ENCODE measurements around the gene CDC5L.

Gene CDC5L

DNA sequence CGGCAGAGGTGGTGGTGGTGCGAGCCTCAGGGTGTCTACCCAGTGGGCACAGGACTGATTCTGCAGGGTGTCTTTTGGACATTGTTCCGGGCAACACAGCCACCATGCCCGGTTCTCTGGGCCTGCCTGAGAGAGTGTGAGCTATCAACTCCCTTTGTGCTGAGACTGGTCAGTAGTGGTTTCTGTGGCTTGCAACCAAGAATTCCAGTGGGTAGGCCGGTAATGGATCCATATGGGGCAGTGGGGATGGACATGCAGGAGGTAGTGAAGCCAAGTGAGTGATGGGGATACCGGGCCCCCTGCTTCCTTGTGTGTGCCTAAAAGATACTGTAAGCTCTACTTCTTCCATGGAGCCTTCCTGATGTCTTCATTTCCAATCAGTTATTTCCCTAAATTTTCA lies 71.0 kb downstream of the CDC5L start:
- Mint-ChIP-seq H3K27me3 (peaks cover 6% of the 10 kb centered on the region), H3K36me3 (ENCODE audit: low read depth) (peaks cover 6% of the 10 kb centered on the region), H3K27ac (no peak overlapping the region), H3K4me1 (ENCODE audit: low read depth) (peaks cover 12% of the 10 kb centered on the region), H3K4me3 (no peak overlapping the region), H3K9me3 (no peaks in the 10 kb centered on the region)
- intact Hi-C loops (cut with micrococcal nuclease), result no loop called here

DNA sequence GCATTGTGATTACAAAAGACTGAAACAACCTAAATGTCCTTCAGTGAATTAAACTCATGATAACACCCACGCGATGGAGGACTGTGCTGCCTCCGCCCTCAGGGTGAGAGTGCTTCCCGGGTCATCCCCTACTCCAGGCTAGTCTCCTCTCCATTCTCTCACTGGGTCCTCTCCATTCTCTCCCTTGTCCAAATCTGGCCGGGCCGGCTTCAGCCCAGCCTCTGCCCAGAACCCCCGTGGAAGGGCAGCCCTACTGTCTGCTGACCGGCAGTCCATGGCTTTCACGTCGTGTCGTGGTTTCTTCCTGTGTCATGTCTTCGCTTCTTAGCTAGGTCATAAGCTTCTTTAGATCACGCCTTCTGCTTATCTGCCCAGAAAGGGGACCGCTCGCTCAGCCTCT lies 74.8 kb downstream of the CDC5L start:
- intact Hi-C loops (cut with micrococcal nuclease), result no loop called here
- Mint-ChIP-seq H3K4me3 (no peak overlapping the region), H3K27me3 (peaks cover 3% of the 10 kb centered on the region)

DNA sequence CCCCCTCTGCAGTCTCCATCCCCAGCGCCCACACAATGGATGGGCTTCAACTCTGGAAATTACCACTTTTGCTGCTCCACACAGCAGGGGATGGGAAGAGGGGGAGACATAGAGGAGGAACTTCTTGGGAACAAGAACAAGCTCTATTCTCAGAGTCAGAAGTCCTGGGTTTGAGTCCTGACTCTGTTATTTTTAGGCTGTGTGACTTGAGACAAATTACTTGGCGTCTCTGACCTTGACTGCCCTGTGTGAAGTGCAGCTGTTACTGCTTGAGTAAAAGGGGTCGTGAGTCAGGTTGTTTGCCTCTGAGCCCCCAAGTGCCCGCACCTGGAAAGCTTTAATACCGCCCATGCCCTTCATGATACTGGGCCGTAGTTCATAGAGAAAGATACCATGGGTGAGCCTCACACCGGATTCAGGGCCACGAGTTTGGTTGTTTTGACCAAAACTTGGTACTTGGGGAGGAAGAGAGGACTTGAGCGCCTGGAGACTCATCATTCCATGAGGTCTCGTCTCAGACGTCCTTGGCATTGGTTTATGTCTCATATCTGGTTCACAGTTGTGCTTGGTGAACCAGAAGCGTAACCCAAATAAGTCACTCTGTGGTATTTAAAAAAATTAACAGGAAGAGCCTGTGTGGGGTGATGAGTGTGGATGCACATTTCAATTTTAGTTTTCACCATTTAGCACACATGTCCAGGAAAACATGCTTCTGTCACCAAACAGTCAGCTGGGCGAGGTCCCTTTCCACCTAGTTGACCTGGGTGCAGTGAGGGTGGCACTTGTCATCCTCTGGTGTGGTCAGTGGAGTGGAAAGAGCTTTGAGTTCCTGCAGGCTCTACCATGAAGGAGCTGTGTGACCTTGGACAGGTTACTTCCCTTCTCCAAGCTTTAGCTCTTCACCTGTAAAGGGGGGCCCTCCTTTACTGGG lies 75.6 kb downstream of the CDC5L start:
- intact Hi-C loops (cut with micrococcal nuclease), result no loop called here
- peaks cover 4% of the 10 kb centered on the region for H3K27me3 Mint-ChIP-seq
- H3K9me3 Mint-ChIP-seq, result no peaks in the 10 kb centered on the region
- H3K4me3 Mint-ChIP-seq, result no peak overlapping the region
- H3K36me3 Mint-ChIP-seq (ENCODE audit: low read depth), result no peaks in the 10 kb centered on the region
- H3K4me1 Mint-ChIP-seq (ENCODE audit: low read depth), result no peaks in the 10 kb centered on the region
- H3K27ac Mint-ChIP-seq, result no peak overlapping the region

More for the DNA sequence above, 74.8 kb downstream of the CDC5L start:
- H3K9me3 Mint-ChIP-seq, result no peaks in the 10 kb centered on the region
- peaks cover 4% of the 10 kb centered on the region for H3K4me1 Mint-ChIP-seq (ENCODE audit: low read depth)
- H3K36me3 Mint-ChIP-seq (ENCODE audit: low read depth), result no peaks in the 10 kb centered on the region
- H3K27ac Mint-ChIP-seq, result no peak overlapping the region

DNA sequence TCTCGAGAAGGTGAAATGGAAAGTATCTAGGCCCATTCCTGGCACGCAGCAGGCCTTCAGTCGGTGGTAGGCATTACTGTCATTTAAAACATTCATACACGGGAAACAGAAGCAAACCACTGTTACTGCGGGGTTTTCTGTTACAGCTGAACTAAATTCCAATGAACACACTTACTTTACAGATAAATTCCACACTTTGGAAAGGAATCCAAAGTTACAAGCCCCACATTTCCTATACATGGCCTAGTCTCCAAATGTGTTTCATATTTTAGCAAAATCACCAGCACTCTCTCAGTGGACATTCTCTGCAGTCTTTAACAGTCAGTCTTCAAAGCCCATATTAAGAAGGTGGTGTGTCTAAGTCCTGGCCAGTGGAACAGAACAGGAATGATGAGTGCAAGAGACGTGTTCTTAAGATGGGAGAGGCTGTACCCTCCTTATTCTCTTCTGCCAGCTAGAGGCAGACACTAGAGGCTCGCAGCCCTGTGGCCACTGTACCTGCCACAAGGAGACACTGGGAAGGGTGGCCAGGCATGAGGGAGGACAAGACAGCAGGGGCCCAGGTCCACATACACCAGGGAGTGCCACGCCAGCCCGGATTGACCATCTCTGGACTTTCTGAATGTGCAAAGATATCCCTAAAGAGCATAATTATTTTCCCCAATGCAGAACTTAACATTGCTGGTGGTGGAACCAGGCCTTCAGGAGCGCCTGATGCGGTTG lies 76.4 kb downstream of the CDC5L start:
- no peaks in the 10 kb centered on the region for H3K4me1 Mint-ChIP-seq (ENCODE audit: low read depth)
- intact Hi-C loops (cut with micrococcal nuclease), result no loop called here
- H3K4me3 Mint-ChIP-seq, result no peak overlapping the region
- no peaks in the 10 kb centered on the region for H3K36me3 Mint-ChIP-seq (ENCODE audit: low read depth)
- peaks cover 4% of the 10 kb centered on the region for H3K27me3 Mint-ChIP-seq
- no peak overlapping the region for H3K27ac Mint-ChIP-seq
- no peaks in the 10 kb centered on the region for H3K9me3 Mint-ChIP-seq

DNA sequence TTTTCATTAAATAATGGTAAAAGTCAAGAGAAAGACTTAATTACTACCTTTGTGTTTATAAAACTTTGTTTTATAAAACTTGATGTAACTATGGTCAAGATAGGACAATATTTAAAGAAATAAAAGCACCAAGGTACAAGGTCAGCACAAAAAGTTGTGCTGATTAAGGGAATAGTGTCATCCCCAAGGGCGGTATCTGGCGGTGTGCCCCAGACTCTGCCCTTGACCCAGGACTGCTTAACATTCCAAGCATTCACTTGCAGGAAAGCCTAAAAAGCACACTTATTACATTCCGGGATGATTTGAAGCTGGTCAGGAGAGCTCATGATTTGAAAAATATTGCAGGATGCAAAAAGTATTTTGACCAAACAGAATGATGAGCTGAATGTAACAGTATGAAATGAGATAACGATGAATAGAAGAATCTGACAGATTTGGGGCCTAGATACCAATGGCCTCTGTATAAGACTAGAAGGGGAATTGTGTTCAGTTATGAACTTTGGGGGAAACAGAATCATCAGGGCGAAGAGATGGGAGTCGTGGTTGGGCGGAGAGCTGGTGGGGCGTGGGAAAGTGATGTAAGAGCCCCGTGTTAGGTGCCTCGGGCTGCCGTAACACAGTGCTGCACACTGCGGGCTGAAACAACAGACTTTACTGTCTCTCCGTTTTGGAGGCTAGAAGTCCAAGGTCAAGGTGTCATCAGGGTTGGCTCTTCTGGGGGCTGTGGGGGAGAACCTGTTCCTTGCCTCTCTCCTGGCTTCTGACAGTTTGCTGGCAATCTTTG lies 77.2 kb downstream of the CDC5L start:
- H3K4me3 Mint-ChIP-seq, result no peak overlapping the region
- H3K4me1 Mint-ChIP-seq (ENCODE audit: low read depth), result no peaks in the 10 kb centered on the region
- intact Hi-C loops (cut with micrococcal nuclease), result no loop called here
- H3K36me3 Mint-ChIP-seq (ENCODE audit: low read depth), result no peaks in the 10 kb centered on the region
- peaks cover 3% of the 10 kb centered on the region for H3K27me3 Mint-ChIP-seq
- H3K27ac Mint-ChIP-seq, result no peak overlapping the region
- H3K9me3 Mint-ChIP-seq, result no peaks in the 10 kb centered on the region

DNA sequence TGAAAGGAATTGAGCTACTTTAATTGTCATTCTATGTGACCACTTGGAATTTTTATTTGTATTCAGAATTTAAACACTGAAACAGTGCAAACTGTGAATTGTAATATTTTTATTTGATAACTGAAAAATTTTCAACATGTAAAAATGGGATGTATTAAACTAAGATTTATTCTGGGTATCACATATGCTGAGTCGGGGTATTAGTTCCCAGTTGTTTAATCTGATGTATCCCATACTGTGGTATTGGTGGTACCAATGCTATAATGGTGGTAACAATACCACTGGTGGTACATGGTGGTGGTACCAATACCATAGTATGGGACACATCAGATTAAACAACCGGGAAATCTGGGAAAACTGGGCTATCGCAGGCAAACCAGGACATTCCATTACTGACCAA lies 79.4 kb downstream of the CDC5L start:
- Mint-ChIP-seq H3K27ac (no peak overlapping the region), H3K4me1 (ENCODE audit: low read depth) (no peaks in the 10 kb centered on the region), H3K27me3 (peaks cover 3% of the 10 kb centered on the region), H3K36me3 (ENCODE audit: low read depth) (no peaks in the 10 kb centered on the region), H3K9me3 (no peaks in the 10 kb centered on the region), H3K4me3 (no peak overlapping the region)
- intact Hi-C loops (cut with micrococcal nuclease), result no loop called here

DNA sequence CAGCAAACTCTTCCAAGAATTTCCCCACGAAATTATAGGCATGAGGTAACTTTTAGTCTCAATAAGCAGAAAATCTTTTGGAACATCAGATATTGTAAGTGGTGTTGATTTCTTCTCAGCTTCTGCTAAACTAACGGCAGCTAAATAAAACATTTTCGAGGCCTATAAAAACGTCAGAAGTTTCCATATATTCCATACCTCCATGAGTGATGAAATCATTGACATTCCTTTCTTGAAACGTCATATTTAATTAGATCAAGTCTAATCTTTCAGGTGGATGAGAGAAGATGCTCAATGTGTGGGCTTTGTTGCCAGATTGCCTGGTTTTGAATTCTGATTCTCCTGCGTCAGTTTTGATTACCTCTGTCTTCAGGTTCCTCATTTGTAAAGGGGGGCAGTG lies 81.3 kb downstream of the CDC5L start:
- no peaks in the 10 kb centered on the region for H3K9me3 Mint-ChIP-seq
- peaks cover 1% of the 10 kb centered on the region for H3K27me3 Mint-ChIP-seq
- H3K4me1 Mint-ChIP-seq (ENCODE audit: low read depth), result no peaks in the 10 kb centered on the region
- intact Hi-C loops (cut with micrococcal nuclease), result no loop called here
- no peak overlapping the region for H3K27ac Mint-ChIP-seq
- H3K4me3 Mint-ChIP-seq, result no peak overlapping the region
- no peaks in the 10 kb centered on the region for H3K36me3 Mint-ChIP-seq (ENCODE audit: low read depth)

DNA sequence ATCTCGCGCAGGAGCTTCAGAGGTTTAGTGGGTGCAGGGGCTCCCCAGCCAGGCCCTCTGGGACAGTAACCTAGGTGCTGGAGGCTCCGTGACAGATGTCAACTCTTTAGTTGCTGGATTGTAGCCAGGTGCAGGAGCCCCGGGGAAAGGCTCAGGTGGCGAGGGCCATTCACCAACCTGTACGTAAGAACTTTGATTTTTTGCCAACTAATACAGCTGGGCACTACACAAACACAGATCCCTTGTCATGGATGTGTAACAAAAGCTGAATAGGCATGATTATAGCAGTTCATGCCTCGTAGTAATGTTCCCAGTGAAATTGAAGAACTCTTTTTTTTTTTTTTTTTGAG lies 82.6 kb downstream of the CDC5L start:
- no peaks in the 10 kb centered on the region for H3K4me1 Mint-ChIP-seq (ENCODE audit: low read depth)
- no peak overlapping the region for H3K27ac Mint-ChIP-seq
- intact Hi-C loops (cut with micrococcal nuclease), result no loop called here
- no peak overlapping the region for H3K4me3 Mint-ChIP-seq
- peaks cover 3% of the 10 kb centered on the region for H3K27me3 Mint-ChIP-seq
- H3K9me3 Mint-ChIP-seq, result no peaks in the 10 kb centered on the region
- no peaks in the 10 kb centered on the region for H3K36me3 Mint-ChIP-seq (ENCODE audit: low read depth)

DNA sequence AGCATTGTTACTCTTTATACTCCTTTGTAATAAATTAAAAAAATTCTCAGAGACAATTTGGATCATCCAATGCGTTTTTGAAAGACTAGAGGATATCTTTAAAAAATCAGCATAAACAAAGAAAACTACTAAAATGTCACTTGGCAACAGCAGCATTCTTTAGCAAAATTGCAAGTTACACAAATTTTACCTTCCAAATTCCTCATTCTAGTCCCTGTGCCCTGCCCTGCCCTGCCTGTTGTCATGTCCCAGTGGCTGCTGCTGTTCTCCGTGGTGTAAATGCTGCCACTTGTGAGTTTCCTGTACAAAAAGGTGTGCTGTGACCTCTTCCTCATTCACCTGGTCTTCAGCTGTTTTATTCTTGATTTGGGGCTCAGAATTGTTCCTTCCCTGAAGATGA lies 83.2 kb downstream of the CDC5L start:
- Mint-ChIP-seq H3K4me3 (no peak overlapping the region), H3K27ac (no peak overlapping the region), H3K36me3 (ENCODE audit: low read depth) (no peaks in the 10 kb centered on the region), H3K4me1 (ENCODE audit: low read depth) (peaks cover 3% of the 10 kb centered on the region), H3K27me3 (peaks cover 9% of the 10 kb centered on the region), H3K9me3 (no peaks in the 10 kb centered on the region)
- intact Hi-C loops (cut with micrococcal nuclease), result no loop called here

DNA sequence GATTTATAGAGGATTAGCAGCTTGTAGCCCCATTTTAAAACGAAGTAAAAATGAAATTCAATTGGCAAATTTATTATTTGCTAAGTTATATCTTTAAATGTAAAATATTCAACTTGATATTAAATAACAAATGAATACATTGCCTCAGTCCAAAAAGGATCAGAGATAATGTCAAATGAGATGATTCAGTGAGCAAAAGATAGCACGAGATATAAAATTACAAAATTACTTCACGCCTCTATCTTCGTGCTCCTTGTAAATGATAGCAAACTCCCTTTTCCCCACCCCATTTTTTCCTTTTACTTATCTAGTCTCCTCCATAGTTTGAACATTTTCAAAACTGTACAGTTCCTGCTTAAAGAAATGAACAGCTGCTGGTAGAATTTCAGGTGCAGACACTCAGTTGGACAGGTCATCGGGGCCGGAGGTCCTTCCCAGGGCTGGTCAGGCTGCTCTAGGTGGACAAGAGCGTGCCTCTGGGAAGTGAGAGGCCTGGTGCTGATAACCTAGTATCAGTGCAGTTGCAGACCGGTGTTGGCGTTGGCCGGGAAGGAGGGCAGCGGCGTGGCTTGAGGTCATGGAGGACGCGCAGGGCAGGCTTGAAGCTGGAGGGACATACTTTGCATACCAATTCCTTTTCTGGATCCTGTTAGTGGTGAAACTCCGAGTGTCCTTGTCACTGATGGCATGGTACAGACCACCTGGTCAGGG lies 83.9 kb downstream of the CDC5L start:
- H3K9me3 Mint-ChIP-seq, result no peaks in the 10 kb centered on the region
- intact Hi-C loops (cut with micrococcal nuclease), result no loop called here
- peaks cover 9% of the 10 kb centered on the region for H3K27me3 Mint-ChIP-seq
- no peak overlapping the region for H3K4me3 Mint-ChIP-seq
- no peaks in the 10 kb centered on the region for H3K36me3 Mint-ChIP-seq (ENCODE audit: low read depth)
- H3K4me1 Mint-ChIP-seq (ENCODE audit: low read depth), result peaks cover 8% of the 10 kb centered on the region
- no peak overlapping the region for H3K27ac Mint-ChIP-seq

DNA sequence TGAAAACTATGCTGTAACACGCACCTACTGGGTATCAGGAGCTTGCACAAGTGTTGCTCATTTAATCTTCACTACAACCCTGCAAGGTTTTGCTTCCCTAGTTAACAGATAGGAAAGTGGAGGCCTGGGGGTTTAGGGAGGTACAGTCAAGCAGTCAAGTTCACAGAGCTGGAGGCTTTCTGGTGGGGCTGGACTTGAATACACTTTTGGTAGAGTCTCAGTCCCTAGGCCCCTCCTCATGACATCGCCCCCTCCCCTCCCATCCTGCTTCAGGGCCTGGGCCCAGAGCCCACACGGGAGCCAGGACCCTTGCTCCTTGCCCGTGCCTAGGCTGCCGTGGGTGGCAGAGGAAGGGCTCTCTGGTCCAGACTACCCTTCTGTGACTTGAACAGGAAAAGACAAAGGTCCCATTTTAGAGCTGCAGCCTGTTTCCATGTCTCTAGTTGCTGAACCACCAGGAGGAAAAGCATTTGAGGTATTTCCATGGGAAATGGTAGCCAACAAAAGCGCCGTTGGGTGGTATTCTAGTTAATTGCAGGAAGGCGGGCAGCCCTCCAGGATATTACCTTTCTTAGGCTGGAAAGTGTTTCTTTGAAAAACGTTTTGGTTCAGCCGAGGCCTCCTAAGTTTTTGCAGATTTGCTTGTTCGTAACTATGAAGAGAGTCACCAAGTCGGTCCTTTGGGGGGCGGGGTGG lies 84.9 kb downstream of the CDC5L start:
- H3K27ac Mint-ChIP-seq, result no peak overlapping the region
- H3K27me3 Mint-ChIP-seq, result peaks cover 13% of the 10 kb centered on the region
- no peak overlapping the region for H3K4me3 Mint-ChIP-seq
- intact Hi-C loops (cut with micrococcal nuclease), result no loop called here
- peaks cover 9% of the 10 kb centered on the region for H3K4me1 Mint-ChIP-seq (ENCODE audit: low read depth)
- no peaks in the 10 kb centered on the region for H3K36me3 Mint-ChIP-seq (ENCODE audit: low read depth)
- H3K9me3 Mint-ChIP-seq, result no peaks in the 10 kb centered on the region

DNA sequence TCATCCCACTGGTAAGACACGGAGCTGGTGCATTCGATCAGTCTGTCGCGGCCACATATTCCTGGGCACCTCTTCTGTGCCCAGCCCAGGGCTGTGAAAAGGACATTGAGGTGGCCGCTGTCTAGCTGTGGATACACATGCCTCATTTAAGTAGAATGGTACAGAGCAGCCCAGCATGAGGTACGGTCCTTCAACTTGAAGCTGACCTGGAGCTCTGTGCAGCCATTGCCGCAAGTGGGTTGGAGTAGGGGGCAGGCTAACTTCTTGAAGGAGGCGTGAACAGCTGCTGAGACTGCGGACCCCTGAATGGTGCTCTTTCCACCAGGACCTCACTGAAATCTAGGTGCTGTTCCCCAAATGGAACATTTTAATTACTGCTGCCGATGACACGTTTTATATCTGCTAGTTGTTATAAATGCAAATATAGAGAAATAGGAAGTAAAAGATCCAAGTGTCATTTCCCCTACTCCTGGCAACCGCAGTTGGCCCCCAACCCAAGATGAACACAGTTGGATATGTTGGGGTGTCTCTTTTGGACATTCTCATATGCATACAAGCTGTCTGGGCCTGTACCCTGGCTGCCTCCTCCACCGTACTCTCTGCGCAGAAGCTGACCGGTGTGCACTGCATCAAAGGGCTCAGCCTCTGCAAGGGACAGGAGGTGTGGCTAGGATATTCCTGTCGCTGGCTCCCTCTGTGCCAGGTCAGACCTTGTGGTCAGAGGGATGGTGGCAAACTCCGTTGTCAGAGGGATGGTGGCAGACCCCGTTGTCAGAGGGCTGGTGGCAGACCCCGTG lies 86.1 kb downstream of the CDC5L start:
- intact Hi-C loops (cut with micrococcal nuclease), result loop anchor here (2.0 kb wide), 1 partner anchor 1449 kb away; no protein-coding TSS in a partner anchor
- peaks cover 21% of the 10 kb centered on the region for H3K4me1 Mint-ChIP-seq (ENCODE audit: low read depth)
- no peak overlapping the region for H3K4me3 Mint-ChIP-seq
- H3K9me3 Mint-ChIP-seq, result no peaks in the 10 kb centered on the region
- peaks cover 13% of the 10 kb centered on the region for H3K27me3 Mint-ChIP-seq
- H3K27ac Mint-ChIP-seq, result no peak overlapping the region
- H3K36me3 Mint-ChIP-seq (ENCODE audit: low read depth), result no peaks in the 10 kb centered on the region
